K562 (cell line): ENCODE results near the gene EXOC2. TPM values are rescaled to one million over a fixed set of nuclear protein-coding genes. Genes with fewer than 3 reads are reported as not detected.

Source experiments
- ATAC-seq: fragments of 200-7000 bp; cut with Tn5 transposase; 3 replicates; pipeline ENCODE4 v1.9.1; 2020; ENCODE audit warnings: moderate library complexity
- BruUV-seq: library from RNA; stranded (reverse); fragments of 400-500 nt; replicated peaks from 2 replicates; lab custom pipeline; 2021; lab: Mats Ljungman, UMichigan
- CTCF ChIA-PET: fragments of 300-600 bp; formaldehyde crosslinking; extraction: SDS; loops from one replicate; lab custom pipeline; 2021; ENCODE audit warnings: low intra/inter-chr PET ratio; lab: Yijun Ruan, JAX
- POLR2A ChIA-PET: fragments of 300-600, 350-650 bp; sonication (Branson Sonifier 250); formaldehyde crosslinking; extraction: SDS; loops from one replicate; lab custom pipeline; 2021; ENCODE audit warnings: antibody characterized with exemption, inconsistent platforms; lab: Yijun Ruan, JAX
- DNase-seq, 4 experiments: peaks; one replicate each; pipeline versions ENCODE4 v3.0.0 to v3.0.0-alpha.2; 2011 to 2018; ENCODE audit warnings: low spot score in 3 of 4, mixed read lengths in 3 of 4; ENCODE audit errors: extremely low read depth in 1 of 4
- FAIRE-seq: peaks from 2 replicates; lab custom pipeline; 2011; peaks lifted over from hg19 to GRCh38; lab: Jason Lieb, UNC
- H2AFZ ChIP-seq: 2 replicates; pipeline ENCODE4 v1.6.0; 2011; ENCODE audit warnings: low read depth, low read length, control low read depth, inconsistent platforms
- H3K27ac ChIP-seq: fragments of 200-600 bp; 3 replicates; pipeline ENCODE4 v1.8.0; 2011; ENCODE audit warnings: low read depth, mild to moderate bottlenecking, control low read depth, inconsistent platforms, low read length, moderate library complexity, mixed read lengths; ENCODE audit errors: extremely low read depth
- H3K27me3 ChIP-seq, 2 experiments: fragments of 300-600 bp in 1 of 2; 2 replicates in 1 of 2; 3 replicates in 1 of 2; pipeline versions ENCODE4 v1.6.0 to v1.8.0; 2011; ENCODE audit warnings: inconsistent platforms in 2 of 2, low read length in 2 of 2, mild to moderate bottlenecking in 1 of 2, mixed read lengths in 1 of 2, moderate library complexity in 1 of 2; ENCODE audit not compliant: control insufficient read depth in 2 of 2, insufficient read depth in 2 of 2
- H3K36me3 ChIP-seq: fragments of 300-600 bp; 3 replicates; pipeline ENCODE4 v1.8.0; 2011; ENCODE audit warnings: mild to moderate bottlenecking, low read length, inconsistent platforms; ENCODE audit not compliant: control insufficient read depth, insufficient read depth
- H3K4me1 ChIP-seq, 2 experiments: fragments of 200-600 bp in 1 of 2; replicated peaks in 1 of 2; 2 replicates in 1 of 2; 3 replicates in 1 of 2; pipeline versions ENCODE4 v1.5.1 to v1.8.0; 2011; ENCODE audit warnings: inconsistent platforms in 2 of 2, low read length in 2 of 2, mild to moderate bottlenecking in 1 of 2, mixed read lengths in 1 of 2, moderate library complexity in 1 of 2; ENCODE audit not compliant: control insufficient read depth in 2 of 2, insufficient read depth in 2 of 2
- H3K4me2 ChIP-seq: 2 replicates; pipeline ENCODE4 v1.6.1; 2011; ENCODE audit warnings: low read length, control low read depth, inconsistent platforms, mixed read lengths; ENCODE audit not compliant: insufficient read depth
- H3K4me3 ChIP-seq: fragments of 200-600 bp; sonication (generic), shearing (Covaris generic); 2 replicates; pipeline ENCODE4 v1.5.1; 2016; ENCODE audit warnings: control low read depth, inconsistent platforms
- H3K79me2 ChIP-seq: fragments of 200-600 bp; 3 replicates; pipeline ENCODE4 v1.8.0; 2011; ENCODE audit warnings: low read length, inconsistent platforms; ENCODE audit not compliant: control insufficient read depth, insufficient read depth
- H3K9ac ChIP-seq, 2 experiments: 2 replicates each; pipeline versions ENCODE4 v1.6.0 to v1.6.1; 2011; ENCODE audit warnings: low read depth in 2 of 2, low read length in 2 of 2, control low read depth in 1 of 2, inconsistent platforms in 1 of 2, mild to moderate bottlenecking in 1 of 2, mixed read lengths in 1 of 2; ENCODE audit not compliant: insufficient read depth in 1 of 2
- H3K9me1 ChIP-seq: one replicate; pipeline ENCODE4 v1.6.0; 2011; ENCODE audit warnings: inconsistent platforms, mild to moderate bottlenecking, low read length, moderate library complexity; ENCODE audit not compliant: control insufficient read depth, insufficient read depth
- H3K9me3 ChIP-seq: replicated peaks from 2 replicates; pipeline ENCODE4 v1.5.1; 2011; ENCODE audit warnings: low read depth, low read length, inconsistent platforms; ENCODE audit not compliant: control insufficient read depth, insufficient read depth
- H4K20me1 ChIP-seq: replicated peaks from 2 replicates; pipeline ENCODE4 v1.6.1; 2011; ENCODE audit warnings: low read length, inconsistent platforms, mixed read lengths; ENCODE audit not compliant: control insufficient read depth, insufficient read depth
- DNMT1 ChIP-seq: fragments of 450-650 bp; IDR thresholded peaks from 2 replicates; pipeline ENCODE4 v1.6.1; 2016; ENCODE audit warnings: antibody characterized with exemption, mild to moderate bottlenecking
- HNRNPLL ChIP-seq: fragments of 200-400 bp; formaldehyde crosslinking; IDR thresholded peaks from 2 replicates; pipeline ENCODE4 v1.6.1; 2017; ENCODE audit warnings: low read length, low read depth, mild to moderate bottlenecking; ENCODE audit not compliant: poor library complexity, severe bottlenecking
- JUND ChIP-seq, 2 experiments: IDR thresholded peaks; 2 replicates in 1 of 2; 3 replicates in 1 of 2; pipeline ENCODE4 v1.6.1; 2011; ENCODE audit warnings: borderline replicate concordance in 2 of 2, low read depth in 2 of 2, low read length in 2 of 2, improper control_type of control experiment in 1 of 2, missing biosample characterization in 1 of 2, missing genetic modification characterization in 1 of 2, missing genetic modification reagents in 1 of 2
- MXI1 ChIP-seq: IDR thresholded peaks from 2 replicates; pipeline ENCODE4 v1.6.1; 2011; ENCODE audit warnings: low read depth, mild to moderate bottlenecking, improper control_type of control experiment, low read length
- NELFE ChIP-seq: IDR thresholded peaks from 2 replicates; pipeline ENCODE4 v1.6.1; 2011; ENCODE audit warnings: mild to moderate bottlenecking; ENCODE audit not compliant: insufficient read depth, insufficient read length
- NR4A1 ChIP-seq, 2 experiments: fragments of 250-450 bp in 1 of 2; fragments of 450-650 bp in 1 of 2; sonication (Bioruptor Pico) in 1 of 2; IDR thresholded peaks; 2 replicates each; pipeline versions ENCODE4 v1.4.0 to v1.6.1; 2016 to 2020; ENCODE audit warnings: mild to moderate bottlenecking in 2 of 2, missing compliant biosample characterization in 1 of 2, missing genetic modification characterization in 1 of 2, moderate library complexity in 1 of 2
- RBM14 ChIP-seq: fragments of 200-400 bp; formaldehyde crosslinking; IDR thresholded peaks from 2 replicates; pipeline ENCODE4 v1.6.1; 2018; ENCODE audit warnings: low read depth, mild to moderate bottlenecking, low read length, moderate library complexity, borderline replicate concordance; ENCODE audit not compliant: insufficient read depth
- THRAP3 ChIP-seq: fragments of 450-650 bp; IDR thresholded peaks from 2 replicates; pipeline ENCODE4 v1.6.1; 2016; ENCODE audit warnings: mild to moderate bottlenecking, inconsistent platforms, borderline replicate concordance
- U2AF2 ChIP-seq: fragments of 200-400 bp; formaldehyde crosslinking; optimal IDR thresholded peaks from 2 replicates; pipeline ENCODE3; 2017; ENCODE audit warnings: low read depth, mild to moderate bottlenecking, low read length
- ZKSCAN3 ChIP-seq: fragments of 250-450 bp; sonication (Bioruptor Pico); IDR thresholded peaks from 2 replicates; pipeline ENCODE4 v1.4.0; 2020
- ZNF431 ChIP-seq: sonication (generic); formaldehyde crosslinking; IDR thresholded peaks from 2 replicates; pipeline ENCODE4 v1.8.0; 2022; ENCODE audit warnings: mild to moderate bottlenecking, missing genetic modification reagents
- ZNF696 ChIP-seq: fragments of 250-450 bp; sonication (Bioruptor Pico); conservative IDR thresholded peaks from 2 replicates; pipeline ENCODE4 v1.4.0; 2020; ENCODE audit warnings: mild to moderate bottlenecking, moderate library complexity
- WGBS: fragments of 100-300 bp; shearing (Covaris generic); methylation state at CpG from one replicate; pipeline ENCODE4 v1.1.6; 2016; ENCODE audit warnings: low coverage, mixed read lengths; ENCODE audit not compliant: insufficient coverage; ENCODE audit errors: missing lambda C conversion rate; 5-methylcytosine and 5-hydroxymethylcytosine counted together
- in situ Hi-C: fragments of 300-500 bp; cut with MboI; formaldehyde crosslinking; loops from 4 replicates; pipeline ENCODE4 v1.15.0; 2018; ENCODE audit warnings: inconsistent platforms, mixed read lengths
- intact Hi-C: fragments of 100-400 bp; cut with micrococcal nuclease; formaldehyde crosslinking; loops from 2 replicates; pipeline ENCODE4 v1.14.2; 2022
- polyA plus RNA-seq, 8 experiments: library from polyadenylated mRNA; depleted of rRNA in 4 of 8; stranded (reverse) in 5 of 8; unstranded in 3 of 8; fragments of >200 nt; fragmentation: Nextera tagmentation in 2 of 8; fragmentation: Illumina TruSeq in 1 of 8; extraction: Ambion mirVana in 2 of 8; extraction: Trizol in 1 of 8; gene quantifications; 2 replicates each; pipeline versions ENCODE4 v1.2.1 to v1.2.3, GENCODE V29; 2011 to 2014; ENCODE audit warnings: inconsistent platforms in 1 of 8, missing spikeins in 1 of 8
- total RNA-seq, 7 experiments: library from RNA; depleted of rRNA in 6 of 7; stranded (reverse); fragments of >200 nt in 6 of 7; fragmentation: Illumina TruSeq in 2 of 7; extraction: Trizol in 2 of 7; gene quantifications; 2 replicates each; pipeline versions ENCODE4 v1.2.1 to v1.2.3, GENCODE V29; 2011 to 2021; ENCODE audit warnings: low replicate concordance in 1 of 7
- TF ChIP-seq, protein P1 (sequence below): sonication (generic); formaldehyde crosslinking; IDR thresholded peaks from 2 replicates; pipeline ENCODE4 v1.8.0; 2023; ENCODE audit warnings: mild to moderate bottlenecking, missing genetic modification reagents
- TF ChIP-seq, protein P2 (sequence below): fragments of 250-450 bp; sonication (Bioruptor Pico); IDR thresholded peaks from 2 replicates; pipeline ENCODE4 v1.8.0; 2021; ENCODE audit warnings: moderate library complexity, mild to moderate bottlenecking, inconsistent platforms

EXOC2 gene
- total and polyA plus RNA-seq, 9 of the 15 experiments (the other 6 are each of a cell fraction or from before 2014, with no cell fraction given), result 12.2 to 30.2 (median 24.2) TPM

GRCh38 chr6:505374-505773, 187.6 kb downstream of the EXOC2 start (continued):
- TF ChIP-seq, protein P1, sequence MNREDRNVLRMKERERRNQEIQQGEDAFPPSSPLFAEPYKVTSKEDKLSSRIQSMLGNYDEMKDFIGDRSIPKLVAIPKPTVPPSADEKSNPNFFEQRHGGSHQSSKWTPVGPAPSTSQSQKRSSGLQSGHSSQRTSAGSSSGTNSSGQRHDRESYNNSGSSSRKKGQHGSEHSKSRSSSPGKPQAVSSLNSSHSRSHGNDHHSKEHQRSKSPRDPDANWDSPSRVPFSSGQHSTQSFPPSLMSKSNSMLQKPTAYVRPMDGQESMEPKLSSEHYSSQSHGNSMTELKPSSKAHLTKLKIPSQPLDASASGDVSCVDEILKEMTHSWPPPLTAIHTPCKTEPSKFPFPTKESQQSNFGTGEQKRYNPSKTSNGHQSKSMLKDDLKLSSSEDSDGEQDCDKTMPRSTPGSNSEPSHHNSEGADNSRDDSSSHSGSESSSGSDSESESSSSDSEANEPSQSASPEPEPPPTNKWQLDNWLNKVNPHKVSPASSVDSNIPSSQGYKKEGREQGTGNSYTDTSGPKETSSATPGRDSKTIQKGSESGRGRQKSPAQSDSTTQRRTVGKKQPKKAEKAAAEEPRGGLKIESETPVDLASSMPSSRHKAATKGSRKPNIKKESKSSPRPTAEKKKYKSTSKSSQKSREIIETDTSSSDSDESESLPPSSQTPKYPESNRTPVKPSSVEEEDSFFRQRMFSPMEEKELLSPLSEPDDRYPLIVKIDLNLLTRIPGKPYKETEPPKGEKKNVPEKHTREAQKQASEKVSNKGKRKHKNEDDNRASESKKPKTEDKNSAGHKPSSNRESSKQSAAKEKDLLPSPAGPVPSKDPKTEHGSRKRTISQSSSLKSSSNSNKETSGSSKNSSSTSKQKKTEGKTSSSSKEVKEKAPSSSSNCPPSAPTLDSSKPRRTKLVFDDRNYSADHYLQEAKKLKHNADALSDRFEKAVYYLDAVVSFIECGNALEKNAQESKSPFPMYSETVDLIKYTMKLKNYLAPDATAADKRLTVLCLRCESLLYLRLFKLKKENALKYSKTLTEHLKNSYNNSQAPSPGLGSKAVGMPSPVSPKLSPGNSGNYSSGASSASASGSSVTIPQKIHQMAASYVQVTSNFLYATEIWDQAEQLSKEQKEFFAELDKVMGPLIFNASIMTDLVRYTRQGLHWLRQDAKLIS (CRISPR knock-in tag), result no peak
- no peak for TF ChIP-seq ZNF696 (CRISPR knock-in tag)

- Histone ChIP-seq H3K27me3 (no peaks in the 10 kb centered on the region), H3K9me1 (no peaks in the 10 kb centered on the region), H4K20me1 (no peaks in the 10 kb centered on the region), H3K4me2 (no peak overlapping the region), H3K79me2 (no peaks in the 10 kb centered on the region), H3K36me3 (no peaks in the 10 kb centered on the region), H3K9ac (no peak overlapping the region), H3K4me3 (no peak overlapping the region), H2AFZ (no peak overlapping the region), H3K9me3 (no peaks in the 10 kb centered on the region), H3K4me1 (peaks cover 0 to 8% of the 10 kb centered on the region in 2 experiments; a peak in 1 of 5 replicates), H3K27ac (no peak overlapping the region)
- no peak for DNase-seq
- ChIA-PET CTCF (no interaction called here), POLR2A (interaction anchor here (1.2 kb wide), 1 partner anchor 20 kb away, joined by 3 read pairs; no protein-coding TSS in a partner anchor)
- in situ Hi-C loops (no loop called here), intact Hi-C loops (no loop called here)
- no peak for FAIRE-seq
- ATAC-seq, result no peak
- no TSS peak for BruUV-seq
- whole genome bisulfite sequencing, result 45% methylated on average over 8 of the region's 8 CpGs
- no peak for TF ChIP-seq U2AF2
- no peak for TF ChIP-seq RBM14
- TF ChIP-seq, protein P2, sequence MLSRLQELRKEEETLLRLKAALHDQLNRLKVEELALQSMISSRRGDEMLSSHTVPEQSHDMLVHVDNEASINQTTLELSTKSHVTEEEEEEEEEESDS (CRISPR knock-in tag), result no peak
- TF ChIP-seq DNMT1, result no peak
- no peak for TF ChIP-seq MXI1
- TF ChIP-seq JUND (IDR thresholded peaks at IDR 0.05; ENCODE audit: borderline replicate concordance, low read depth, low read length), result no peak
- TF ChIP-seq JUND (tag; IDR thresholded peaks at IDR 0.05; ENCODE audit: borderline replicate concordance, low read depth, low read length), result no peak
- TF ChIP-seq NR4A1 (CRISPR knock-in tag; IDR thresholded peaks at IDR 0.05), result no peak
- TF ChIP-seq NR4A1 (tag; IDR thresholded peaks at IDR 0.05), result no peak
- TF ChIP-seq HNRNPLL, result no peak
- no peak for TF ChIP-seq ZKSCAN3
- TF ChIP-seq NELFE, result no peak
- TF ChIP-seq ZNF431 (CRISPR knock-in tag), result no peak
- TF ChIP-seq THRAP3, result no peak
These were observed 188.4 kb downstream of the EXOC2 start for GRCh38 chr6:504446-504980.
